OCI-LY7 (cell line): Measurements from ENCODE around the gene RALGAPA2. TPM values are rescaled to one million over a fixed set of nuclear protein-coding genes. Genes with fewer than 3 reads are reported as not detected.

Source experiments
- BruUV-seq: library from RNA; stranded (reverse); fragments of 400-500 nt; replicated peaks from 2 replicates; lab custom pipeline; 2021; lab: Mats Ljungman, UMichigan
- CTCF ChIA-PET: fragments of 300-600 bp; sonication (Branson Sonifier 250); formaldehyde crosslinking; loops from one replicate; lab custom pipeline; 2022; ENCODE audit warnings: antibody characterized with exemption; ENCODE audit not compliant: unreplicated experiment; lab: Charles Lee
- POLR2A ChIA-PET: fragments of 300-600 bp; sonication (Branson Sonifier 250); formaldehyde crosslinking; loops from one replicate; lab custom pipeline; 2022; ENCODE audit warnings: antibody characterized with exemption; lab: Charles Lee
- DNase-seq: peaks from one replicate; pipeline ENCODE4 v3.0.0-alpha.2; 2015; ENCODE audit warnings: low spot score
- H2AFZ ChIP-seq: fragments of 200-600 bp; sonication (generic), shearing (Covaris generic); 2 replicates; pipeline ENCODE4 v1.6.1; 2014; ENCODE audit warnings: mild to moderate bottlenecking, antibody characterized with exemption, low read length, moderate library complexity
- H3K27ac ChIP-seq: fragments of 200-600 bp; sonication (generic); 2 replicates; pipeline ENCODE4 v1.5.1; 2014; ENCODE audit warnings: mixed run types, low read depth, mild to moderate bottlenecking, moderate library complexity, low read length, inconsistent platforms; ENCODE audit not compliant: poor library complexity, severe bottlenecking
- H3K36me3 ChIP-seq: fragments of 200-600 bp; sonication (generic); 2 replicates; pipeline ENCODE4 v1.6.1; 2014; ENCODE audit warnings: mild to moderate bottlenecking, antibody characterized with exemption, low read length, moderate library complexity, mixed read lengths; ENCODE audit not compliant: insufficient read depth
- H3K4me1 ChIP-seq: fragments of 200-600 bp; sonication (generic); 2 replicates; pipeline ENCODE4 v1.5.1; 2014; ENCODE audit warnings: mild to moderate bottlenecking, low read length; ENCODE audit not compliant: insufficient read depth, poor library complexity, severe bottlenecking
- H3K4me2 ChIP-seq: fragments of 200-600 bp; sonication (generic); 2 replicates; pipeline ENCODE4 v1.6.1; 2014; ENCODE audit warnings: mild to moderate bottlenecking, low read length
- H3K4me3 ChIP-seq: fragments of 200-600 bp; sonication (generic); 2 replicates; pipeline ENCODE4 v1.5.1; 2014; ENCODE audit warnings: mild to moderate bottlenecking, low read depth, low read length; ENCODE audit not compliant: poor library complexity, severe bottlenecking
- H3K79me2 ChIP-seq: fragments of 200-600 bp; sonication (generic); 2 replicates; pipeline ENCODE4 v1.6.1; 2016; ENCODE audit warnings: low read depth, mild to moderate bottlenecking, low read length, moderate library complexity, mixed read lengths; ENCODE audit not compliant: insufficient read depth
- H3K9me2 ChIP-seq: fragments of 200-600 bp; sonication (generic); 2 replicates; pipeline ENCODE4 v1.6.1; 2016; ENCODE audit warnings: mild to moderate bottlenecking, low read length, mixed read lengths; ENCODE audit not compliant: insufficient read depth
- H3K9me3 ChIP-seq: fragments of 200-600 bp; sonication (generic); 2 replicates; pipeline ENCODE4 v1.6.1; 2014; ENCODE audit warnings: mild to moderate bottlenecking, mixed run types, low read length, mixed read lengths
- H4K20me1 ChIP-seq: fragments of 200-600 bp; sonication (generic); 2 replicates; pipeline ENCODE4 v1.6.1; 2014; ENCODE audit warnings: mild to moderate bottlenecking, antibody characterized with exemption, low read length, moderate library complexity, mixed read lengths; ENCODE audit not compliant: insufficient read depth
- EZH2phosphoT487 ChIP-seq: fragments of 200-600 bp; sonication (generic); IDR thresholded peaks from 2 replicates; pipeline ENCODE4 v1.6.1; 2018; ENCODE audit warnings: low read depth, borderline replicate concordance, mild to moderate bottlenecking, mixed run types, antibody characterized with exemption, low read length, moderate library complexity, mixed read lengths
- intact Hi-C: fragments of 100-400 bp; cut with micrococcal nuclease; formaldehyde crosslinking; loops from one replicate; pipeline ENCODE4 v1.10.0; 2022; ENCODE audit not compliant: unreplicated experiment
- total RNA-seq, 2 experiments: library from RNA; depleted of rRNA in 1 of 2; stranded (reverse); fragments of >200 nt in 1 of 2; shearing (Covaris generic) in 1 of 2; gene quantifications; 2 replicates each; pipeline ENCODE4 v1.2.3, GENCODE V29; 2014 to 2022
- TF ChIP-seq, protein P1 (sequence below): fragments of 200-600 bp; sonication (generic); conservative IDR thresholded peaks from 2 replicates; pipeline ENCODE4 v1.5.1; 2014; ENCODE audit warnings: mild to moderate bottlenecking, antibody characterized with exemption, low read length, moderate library complexity, mixed read lengths

Gene RALGAPA2
- total RNA-seq, 2 experiments from 2014 or later = 9.1 to 17.8 TPM

DNA sequence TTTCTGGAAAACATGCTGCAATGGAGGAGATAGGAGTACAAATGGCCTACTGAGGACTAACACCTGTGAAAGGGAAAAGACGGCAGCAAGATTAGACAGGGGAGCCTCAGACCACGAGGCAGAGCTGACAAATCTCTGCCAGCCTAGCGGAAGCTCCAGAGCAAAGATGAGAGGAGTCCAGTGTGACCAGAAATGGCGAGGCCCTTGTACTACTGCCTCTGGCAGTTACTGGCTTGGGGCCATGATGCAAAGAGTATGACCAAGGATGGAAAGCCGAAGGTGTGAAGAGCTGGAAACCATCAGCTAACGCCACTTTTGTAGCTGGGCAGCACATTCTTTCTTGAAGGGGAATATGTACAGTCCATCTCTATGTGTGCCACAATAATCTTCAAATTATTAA lies 55.4 kb downstream of the RALGAPA2 start:
- BruUV-seq = no TSS peak
- no peak for DNase-seq

GRCh38 chr20:20655883-20656282 lies 56.6 kb downstream of the RALGAPA2 start:
- Histone ChIP-seq H3K4me1 (no peaks in the 10 kb centered on the region), H3K9me3 (no peaks in the 10 kb centered on the region), H4K20me1 (no peaks in the 10 kb centered on the region), H3K36me3 (no peaks in the 10 kb centered on the region), H3K9me2 (no peaks in the 10 kb centered on the region), H3K4me3 (no peak overlapping the region), H2AFZ (no peak overlapping the region), H3K4me2 (no peak overlapping the region), H3K79me2 (no peaks in the 10 kb centered on the region), H3K27ac (no peak overlapping the region)
- POLR2A ChIA-PET = interaction anchor here (1.0 kb wide), 1 partner anchor 11 kb away, joined by 4 read pairs; no protein-coding TSS in a partner anchor
- intact Hi-C loops = no loop called here
- DNase-seq = no peak
- no TSS peak for BruUV-seq
- no peak for TF ChIP-seq EZH2phosphoT487
- TF ChIP-seq, protein P1, sequence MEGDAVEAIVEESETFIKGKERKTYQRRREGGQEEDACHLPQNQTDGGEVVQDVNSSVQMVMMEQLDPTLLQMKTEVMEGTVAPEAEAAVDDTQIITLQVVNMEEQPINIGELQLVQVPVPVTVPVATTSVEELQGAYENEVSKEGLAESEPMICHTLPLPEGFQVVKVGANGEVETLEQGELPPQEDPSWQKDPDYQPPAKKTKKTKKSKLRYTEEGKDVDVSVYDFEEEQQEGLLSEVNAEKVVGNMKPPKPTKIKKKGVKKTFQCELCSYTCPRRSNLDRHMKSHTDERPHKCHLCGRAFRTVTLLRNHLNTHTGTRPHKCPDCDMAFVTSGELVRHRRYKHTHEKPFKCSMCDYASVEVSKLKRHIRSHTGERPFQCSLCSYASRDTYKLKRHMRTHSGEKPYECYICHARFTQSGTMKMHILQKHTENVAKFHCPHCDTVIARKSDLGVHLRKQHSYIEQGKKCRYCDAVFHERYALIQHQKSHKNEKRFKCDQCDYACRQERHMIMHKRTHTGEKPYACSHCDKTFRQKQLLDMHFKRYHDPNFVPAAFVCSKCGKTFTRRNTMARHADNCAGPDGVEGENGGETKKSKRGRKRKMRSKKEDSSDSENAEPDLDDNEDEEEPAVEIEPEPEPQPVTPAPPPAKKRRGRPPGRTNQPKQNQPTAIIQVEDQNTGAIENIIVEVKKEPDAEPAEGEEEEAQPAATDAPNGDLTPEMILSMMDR = no peak
- CTCF ChIA-PET = no interaction called here

More for the DNA sequence above, 55.4 kb downstream of the RALGAPA2 start:
- H3K4me3 ChIP-seq = no peak overlapping the region
- TF ChIP-seq, protein P1 = no peak
- TF ChIP-seq EZH2phosphoT487 = no peak
- no peaks in the 10 kb centered on the region for H3K4me1 ChIP-seq
- no peaks in the 10 kb centered on the region for H3K9me3 ChIP-seq
- H3K4me2 ChIP-seq = no peak overlapping the region
- CTCF ChIA-PET = no interaction called here
- H3K27ac ChIP-seq = no peak overlapping the region
- intact Hi-C loops = no loop called here
- no peaks in the 10 kb centered on the region; the same call in 1 of the 2 replicates for H4K20me1 ChIP-seq
- H3K9me2 ChIP-seq = no peaks in the 10 kb centered on the region
- no peaks in the 10 kb centered on the region for H3K79me2 ChIP-seq
- no peaks in the 10 kb centered on the region for H3K36me3 ChIP-seq
- POLR2A ChIA-PET = interaction anchor here (1.0 kb wide), 1 partner anchor 9 kb away, joined by 4 read pairs; no protein-coding TSS in a partner anchor
- no peak overlapping the region for H2AFZ ChIP-seq

DNA sequence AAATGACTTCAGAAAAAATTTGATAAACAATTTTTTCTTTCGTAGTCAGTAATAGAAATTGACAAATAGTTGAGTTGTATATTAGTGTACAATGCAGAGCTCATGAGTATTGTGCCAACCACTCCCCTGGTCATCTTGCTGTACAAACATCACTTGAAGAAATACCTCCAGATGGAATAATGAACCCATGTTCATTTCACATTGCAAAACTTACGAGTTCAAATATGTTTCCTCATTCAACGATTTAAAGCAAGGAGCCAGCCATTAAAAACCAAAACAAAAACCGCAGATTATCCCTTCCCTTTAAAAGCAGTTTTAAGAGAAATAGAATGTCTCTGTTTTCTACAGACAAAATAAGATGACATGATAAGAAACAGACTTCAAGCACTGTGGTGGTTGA lies 62.5 kb downstream of the RALGAPA2 start:
- no peak overlapping the region for H3K4me2 ChIP-seq
- no peak for TF ChIP-seq EZH2phosphoT487
- TF ChIP-seq, protein P1 = no peak
- H3K27ac ChIP-seq = no peak overlapping the region
- H3K9me2 ChIP-seq = no peaks in the 10 kb centered on the region
- H3K9me3 ChIP-seq = no peaks in the 10 kb centered on the region
- H3K36me3 ChIP-seq = no peaks in the 10 kb centered on the region
- no peaks in the 10 kb centered on the region for H4K20me1 ChIP-seq
- H3K4me3 ChIP-seq = no peak overlapping the region
- CTCF ChIA-PET = no interaction called here
- BruUV-seq = no TSS peak
- intact Hi-C loops = no loop called here
- H3K79me2 ChIP-seq = no peaks in the 10 kb centered on the region
- POLR2A ChIA-PET = interaction anchor here (0.6 kb wide), 1 partner anchor 623 kb away, joined by 4 read pairs; no protein-coding TSS in a partner anchor
- H3K4me1 ChIP-seq = no peaks in the 10 kb centered on the region
- no peak for DNase-seq
- H2AFZ ChIP-seq = no peak overlapping the region
